ENCODE results near the gene TBRG1.

- TF ChIP-seq CTCF (conservative IDR thresholded peaks at IDR 0.05) (no peak), EZH2 (IDR thresholded peaks at IDR 0.05; ENCODE audit: low read depth) (no peak)
Measured at GRCh38 chr11:124578761-124579160, 43.9 kb upstream of the TBRG1 start.

Measured in PC-9 (cell line).